Right renal pelvis (tissue), 4 donors: ENCODE data around the gene TBX18. TPM values are rescaled to one million over a fixed set of nuclear protein-coding genes. Genes with fewer than 3 reads are reported as not detected.

Experiments used
- DNase-seq, 4 donors: peaks; one replicate each; pipeline ENCODE4 v3.0.0-alpha.2; 2013; ENCODE audit warnings: low read depth in 4 of 4, low spot score in 3 of 4, missing footprints in 1 of 4
- polyA plus RNA-seq, 4 donors: library from polyadenylated mRNA; unstranded; fragments of 120-200 nt; gene quantifications; one replicate each; pipeline ENCODE4 v1.2.1, GENCODE V29; 2013; ENCODE audit not compliant: insufficient read length in 4 of 4

Gene TBX18
- 10 to 100 TPM in 2 of 4 donors, 1 to 10 TPM in 2; 7.1 to 11.4 (median 10.0) TPM for polyA plus RNA-seq

- DNase-seq: peak in 3 of 4 donors; percentile 76 to 83 (median 78)
Measured at GRCh38 chr6:84764332-84765049, at the start of gene TBX18. TSS of gene TBX18 (minus strand) at chr6:84764598. CDS start at chr6:84764181, 417 bp downstream.

- DNase-seq: no peak
Measured at GRCh38 chr6:84811351-84811750, 47.0 kb upstream of the TBX18 start.

- no peak for DNase-seq
Measured at GRCh38 chr6:84809455-84809854, 45.1 kb upstream of the TBX18 start.

GRCh38 chr6:84808491-84809061 lies 44.2 kb upstream of the TBX18 start:
- no peak for DNase-seq

GRCh38 chr6:84805145-84805544 lies 40.7 kb upstream of the TBX18 start:
- DNase-seq: no peak

GRCh38 chr6:84804720-84805119 lies 40.3 kb upstream of the TBX18 start:
- DNase-seq: no peak

GRCh38 chr6:84801250-84801649 lies 36.9 kb upstream of the TBX18 start:
- DNase-seq: no peak

GRCh38 chr6:84798257-84798656 lies 33.9 kb upstream of the TBX18 start:
- DNase-seq: peak in 1 of 4 donors; percentile 24

- DNase-seq: no peak
Measured at GRCh38 chr6:84796343-84796742, 31.9 kb upstream of the TBX18 start.

GRCh38 chr6:84791927-84792326 lies 27.5 kb upstream of the TBX18 start:
- DNase-seq: no peak

- no peak for DNase-seq
Measured at GRCh38 chr6:84791233-84791632, 26.8 kb upstream of the TBX18 start.

- no peak for DNase-seq
Measured at GRCh38 chr6:84789170-84789569, 24.8 kb upstream of the TBX18 start.

- DNase-seq: no peak
Measured at GRCh38 chr6:84788689-84789088, 24.3 kb upstream of the TBX18 start.

GRCh38 chr6:84785671-84786070 lies 21.3 kb upstream of the TBX18 start:
- DNase-seq: no peak

- DNase-seq: no peak
Measured at GRCh38 chr6:84779917-84780316, 15.5 kb upstream of the TBX18 start.

GRCh38 chr6:84779380-84779779 lies 15.0 kb upstream of the TBX18 start:
- DNase-seq: no peak

GRCh38 chr6:84777888-84778287 lies 13.5 kb upstream of the TBX18 start:
- DNase-seq: no peak

- no peak for DNase-seq
Measured at GRCh38 chr6:84776392-84776791, 12.0 kb upstream of the TBX18 start.

- DNase-seq: no peak
Measured at GRCh38 chr6:84775751-84776150, 11.4 kb upstream of the TBX18 start.

GRCh38 chr6:84774985-84775284 lies 10.5 kb upstream of the TBX18 start:
- no peak for DNase-seq

GRCh38 chr6:84774157-84774984 lies 10.0 kb upstream of the TBX18 start:
- DNase-seq: no peak
